A549 (cell line): ENCODE results near the gene MOB2. TPM values are rescaled to one million over a fixed set of nuclear protein-coding genes. Genes with fewer than 3 reads are reported as not detected.
"Not testable (repeated sequence)": the region's sequence is repeated elsewhere in the genome, so short reads cannot be mapped to it uniquely, and the experiment has no call there.

ENCODE experiments used
- ATAC-seq, 2 experiments: fragments of 200-7000 bp in 1 of 2; fragments of >200 bp in 1 of 2; cut with Nextera tagmentation in 1 of 2; cut with Tn5 transposase in 1 of 2; 3 replicates each; pipeline versions ENCODE4 v1.8.0 to v1.9.1; 2018 to 2020; ENCODE audit warnings: mild to moderate bottlenecking in 1 of 2, moderate library complexity in 1 of 2
- CTCF ChIA-PET: fragments of 300-600 bp; sonication (Branson Sonifier 250); formaldehyde crosslinking; extraction: SDS; loops from one replicate; lab custom pipeline; 2021; ENCODE audit warnings: antibody characterized with exemption, inconsistent platforms; lab: Yijun Ruan, JAX
- POLR2A ChIA-PET: fragments of 350-600 bp; formaldehyde crosslinking; extraction: SDS; loops from one replicate; lab custom pipeline; 2021; ENCODE audit warnings: antibody characterized with exemption, inconsistent platforms; lab: Yijun Ruan, JAX
- DNase-seq, 2 experiments: peaks; one replicate each; pipeline versions ENCODE4 v3.0.0 to v3.0.0-alpha.2; 2011 to 2016; ENCODE audit warnings: low read depth in 1 of 2, low spot score in 1 of 2
- FAIRE-seq: peaks from 2 replicates; lab custom pipeline; 2011; peaks lifted over from hg19 to GRCh38; lab: Jason Lieb, UNC
- H3K27ac ChIP-seq, 2 experiments: fragments of >200 bp; sonication (Bioruptor Twin); formaldehyde crosslinking; 3 replicates each; pipeline ENCODE4 v1.5.1; 2016 to 2017
- H3K4me1 ChIP-seq: fragments of >200 bp; sonication (Bioruptor Twin); formaldehyde crosslinking; 3 replicates; pipeline ENCODE4 v1.6.1; 2016
- H3K4me2 ChIP-seq: fragments of >200 bp; sonication (Bioruptor Twin); formaldehyde crosslinking; 3 replicates; pipeline ENCODE4 v1.6.1; 2016
- H3K4me3 ChIP-seq: fragments of >200 bp; sonication (Bioruptor Twin); formaldehyde crosslinking; 3 replicates; pipeline ENCODE4 v1.5.1; 2016
- H3K9me3 ChIP-seq: fragments of >200 bp; sonication (Bioruptor Twin); formaldehyde crosslinking; 3 replicates; pipeline ENCODE4 v1.6.1; 2016
- CBX2 ChIP-seq: fragments of 200-600 bp; sonication (generic); IDR thresholded peaks from 2 replicates; pipeline ENCODE4 v1.6.1; 2016; ENCODE audit warnings: low read depth, mild to moderate bottlenecking, borderline replicate concordance
- CEBPB ChIP-seq, 2 experiments: fragments of >200 bp in 1 of 2; sonication (Bioruptor Twin) in 1 of 2; formaldehyde crosslinking in 1 of 2; IDR thresholded peaks; 2 replicates each; pipeline ENCODE4 v1.6.1; 2012 to 2016
- CHD2 ChIP-seq: fragments of 150-350 bp; IDR thresholded peaks from 2 replicates; pipeline ENCODE4 v1.6.1; 2014; ENCODE audit warnings: low read length; ENCODE audit not compliant: partially characterized antibody
- CHD4 ChIP-seq: fragments of 200-600 bp; sonication (generic); IDR thresholded peaks from 2 replicates; pipeline ENCODE4 v1.6.1; 2016; ENCODE audit warnings: antibody characterized with exemption, mild to moderate bottlenecking, borderline replicate concordance
- EHMT2 ChIP-seq: fragments of 200-600 bp; sonication (generic); IDR thresholded peaks from 2 replicates; pipeline ENCODE4 v1.6.1; 2016; ENCODE audit warnings: antibody characterized with exemption, low read depth, mild to moderate bottlenecking, moderate library complexity
- FOXS1 ChIP-seq: fragments of 250-450 bp; sonication (Bioruptor Pico); IDR thresholded peaks from 2 replicates; pipeline ENCODE4 v1.5.0; 2020; ENCODE audit warnings: mild to moderate bottlenecking, moderate library complexity
- GATA3 ChIP-seq: IDR thresholded peaks from 2 replicates; pipeline ENCODE4 v1.6.1; 2012; ENCODE audit warnings: borderline replicate concordance
- HDAC2 ChIP-seq: fragments of 200-600 bp; sonication (generic); IDR thresholded peaks from 2 replicates; pipeline ENCODE4 v1.6.1; 2016
- HES2 ChIP-seq: fragments of >200 bp; sonication (Bioruptor Twin); formaldehyde crosslinking; IDR thresholded peaks from 2 replicates; pipeline ENCODE4 v1.6.1; 2016
- HEYL ChIP-seq: fragments of 250-450 bp; sonication (Bioruptor Pico); IDR thresholded peaks from 2 replicates; pipeline ENCODE4 v1.8.0; 2021; ENCODE audit warnings: mild to moderate bottlenecking, moderate library complexity
- HOXB5 ChIP-seq: fragments of 250-450 bp; sonication (Bioruptor Pico); IDR thresholded peaks from 2 replicates; pipeline ENCODE4 v1.5.0; 2020; ENCODE audit warnings: mild to moderate bottlenecking, moderate library complexity
- JUNB ChIP-seq: fragments of >200 bp; sonication (Bioruptor Twin); formaldehyde crosslinking; IDR thresholded peaks from 2 replicates; pipeline ENCODE4 v1.6.1; 2016
- KDM5A ChIP-seq: fragments of 200-600 bp; sonication (generic); IDR thresholded peaks from 2 replicates; pipeline ENCODE4 v1.6.1; 2016; ENCODE audit warnings: antibody characterized with exemption, mild to moderate bottlenecking
- MAFK ChIP-seq: fragments of 450-650 bp; IDR thresholded peaks from 2 replicates; pipeline ENCODE4 v1.6.1; 2014; ENCODE audit not compliant: partially characterized antibody
- MAX ChIP-seq: IDR thresholded peaks from 2 replicates; pipeline ENCODE4 v1.6.1; 2012
- NR3C1 ChIP-seq: fragments of >200 bp; sonication (Bioruptor Twin); formaldehyde crosslinking; IDR thresholded peaks from 3 replicates; pipeline ENCODE4 v1.6.1; 2017
- POLR2A ChIP-seq: IDR thresholded peaks from 2 replicates; pipeline ENCODE4 v1.6.1; 2012; ENCODE audit warnings: mild to moderate bottlenecking, low read length
- REST ChIP-seq: fragments of 200-600 bp; sonication (generic); IDR thresholded peaks from 2 replicates; pipeline ENCODE4 v1.6.1; 2016; ENCODE audit warnings: antibody characterized with exemption, mild to moderate bottlenecking, moderate library complexity
- SREBF2 ChIP-seq: fragments of 450-650 bp; IDR thresholded peaks from 2 replicates; pipeline ENCODE4 v1.6.1; 2014; ENCODE audit warnings: mild to moderate bottlenecking, moderate library complexity
- TP53 ChIP-seq: fragments of 250-450 bp; sonication (Bioruptor Pico); IDR thresholded peaks from 2 replicates; pipeline ENCODE4 v1.5.0; 2021; ENCODE audit warnings: mild to moderate bottlenecking, moderate library complexity
- USF2 ChIP-seq: fragments of 450-650 bp; IDR thresholded peaks from 2 replicates; pipeline ENCODE4 v1.6.1; 2014; ENCODE audit warnings: antibody characterized with exemption
- ZC3H11A ChIP-seq: fragments of 450-650 bp; IDR thresholded peaks from 2 replicates; pipeline ENCODE4 v1.6.1; 2014; ENCODE audit warnings: antibody characterized with exemption, mild to moderate bottlenecking
- ZSCAN20 ChIP-seq: fragments of 250-450 bp; sonication (Bioruptor Pico); IDR thresholded peaks from 2 replicates; pipeline ENCODE4 v1.8.0; 2022; ENCODE audit warnings: mild to moderate bottlenecking, moderate library complexity
- WGBS: methylation state at CpG from one replicate; pipeline ENCODE4 v1.1.6; 2017; ENCODE audit errors: missing lambda C conversion rate; 5-methylcytosine and 5-hydroxymethylcytosine counted together
- polyA plus RNA-seq, 4 experiments: library from polyadenylated mRNA; depleted of rRNA in 3 of 4; stranded (reverse); fragments of >200 nt; fragmentation: RNase III in 1 of 4; extraction: RNeasy Plus Mini Kit Qiagen cat#74134 plus additional on column Dnase treatment in 1 of 4; gene quantifications; 2 replicates in 3 of 4; 3 replicates in 1 of 4; pipeline ENCODE4 v1.2.3, GENCODE V29; 2011 to 2017
- TF ChIP-seq, protein P1 (sequence below): IDR thresholded peaks from 2 replicates; pipeline ENCODE4 v1.6.1; 2012

Gene MOB2
- polyA plus RNA-seq, 2 of the 4 experiments (the other 2 are of a cell fraction) = 25.4 to 38.2 TPM

DNA sequence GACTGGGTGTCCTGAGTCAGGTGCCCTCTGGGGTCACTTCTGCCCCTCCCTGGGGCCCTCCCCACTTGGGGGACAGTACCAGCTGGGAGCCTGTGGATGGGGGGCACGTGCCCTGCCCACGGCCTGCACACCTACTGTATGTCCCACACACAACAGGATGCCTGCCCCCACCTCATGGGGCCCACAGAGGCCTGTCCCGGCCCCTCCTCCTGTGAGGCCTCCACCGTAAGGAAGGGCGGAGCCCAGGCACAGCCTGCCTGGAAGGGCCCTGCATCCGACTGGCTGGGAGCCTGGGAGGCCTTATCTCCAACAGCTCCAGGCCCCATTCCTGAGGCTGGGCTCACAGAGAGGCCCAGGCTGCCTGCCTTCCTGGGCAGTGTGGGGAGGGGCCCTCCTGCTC lies 49.1 kb downstream of the MOB2 start:
- DNase-seq = peak in 1 of 2 experiments; percentile 38

DNA sequence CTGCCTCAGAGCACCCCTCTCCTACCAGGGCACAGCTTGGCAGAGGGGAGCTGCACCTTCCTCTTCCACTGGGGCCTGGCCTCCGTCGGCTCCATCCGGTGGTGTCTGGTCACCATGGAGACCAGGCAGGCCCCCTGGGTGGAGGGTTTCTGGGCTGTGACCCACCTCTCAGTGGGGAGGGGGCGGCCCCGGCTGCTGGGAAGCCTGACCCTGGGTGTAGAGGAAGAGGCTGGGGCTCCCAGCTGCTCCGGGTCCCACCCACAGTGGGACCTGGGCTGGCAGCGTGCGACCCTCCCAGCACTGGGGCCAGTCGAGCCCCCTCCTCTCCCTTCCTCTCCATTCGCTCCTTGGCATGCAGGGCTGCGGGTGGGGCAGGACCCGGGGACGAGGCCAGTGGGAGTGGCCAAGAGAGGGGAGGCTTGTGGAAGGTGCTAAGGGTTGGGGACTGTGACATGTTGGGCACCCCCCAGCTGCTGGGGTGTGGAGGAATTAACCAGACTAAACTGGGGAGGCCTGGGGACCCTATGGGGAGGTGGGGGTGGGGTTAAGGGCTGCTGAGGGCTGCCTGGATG lies 50.0 kb downstream of the MOB2 start:
- TF ChIP-seq CEBPB (IDR thresholded peaks at IDR 0.05) (no peak), HES2 (no peak), JUNB (no peak), USF2 (no peak)
- TF ChIP-seq, all 56 proteins: peak for 0
- DNase-seq (no peak), FAIRE-seq (no peak), ATAC-seq (peak in 1 of 2 experiments; percentile 9; a peak in 3 of 6 replicates)
- WGBS = 63% methylated on average over 8 of the region's 13 CpGs
- no peaks in the 10 kb centered on the region for H3K9me3 ChIP-seq
- CTCF ChIA-PET = interaction anchor here (0.6 to 1.2 kb wide), 3 partner anchors 14 to 101 kb away, joined by 3 to 4 read pairs (median 3); no protein-coding TSS in a partner anchor
- peaks cover 12% of the 10 kb centered on the region; the same call in 2 of the 3 replicates for H3K4me1 ChIP-seq
- no peak overlapping the region for H3K4me3 ChIP-seq
- no peak overlapping the region for H3K4me2 ChIP-seq
- no peak overlapping the region for H3K27ac ChIP-seq
- POLR2A ChIA-PET = no interaction called here

More for the DNA sequence above, 49.1 kb downstream of the MOB2 start:
- no peak overlapping the region for H3K4me2 ChIP-seq
- WGBS = 49% methylated on average over 4 of the region's 6 CpGs
- ChIA-PET POLR2A (no interaction called here), CTCF (interaction anchor here (0.6 to 1.2 kb wide), 2 partner anchors 24 to 77 kb away, joined by 3 read pairs; no protein-coding TSS in a partner anchor)
- ATAC-seq (peak; percentile 63 to 79), FAIRE-seq (no peak)
- H3K27ac ChIP-seq = no peak overlapping the region
- no peak overlapping the region for H3K4me3 ChIP-seq
- H3K4me1 ChIP-seq = peaks cover 12% of the 10 kb centered on the region; the same call in 2 of the 3 replicates
- H3K9me3 ChIP-seq = no peaks in the 10 kb centered on the region
- TF ChIP-seq MAFK (no peak), EHMT2 (no peak), NR3C1 (no peak), POLR2A (no peak), ZSCAN20 (no peak), SREBF2 (no peak), MAX (no peak), KDM5A (no peak), GATA3 (no peak), CHD4 (no peak), HEYL (CRISPR knock-in tag) (no peak), TP53 (CRISPR knock-in tag) (no peak), FOXS1 (CRISPR knock-in tag) (no peak), CBX2 (no peak), HDAC2 (no peak)
- TF ChIP-seq, protein P1, sequence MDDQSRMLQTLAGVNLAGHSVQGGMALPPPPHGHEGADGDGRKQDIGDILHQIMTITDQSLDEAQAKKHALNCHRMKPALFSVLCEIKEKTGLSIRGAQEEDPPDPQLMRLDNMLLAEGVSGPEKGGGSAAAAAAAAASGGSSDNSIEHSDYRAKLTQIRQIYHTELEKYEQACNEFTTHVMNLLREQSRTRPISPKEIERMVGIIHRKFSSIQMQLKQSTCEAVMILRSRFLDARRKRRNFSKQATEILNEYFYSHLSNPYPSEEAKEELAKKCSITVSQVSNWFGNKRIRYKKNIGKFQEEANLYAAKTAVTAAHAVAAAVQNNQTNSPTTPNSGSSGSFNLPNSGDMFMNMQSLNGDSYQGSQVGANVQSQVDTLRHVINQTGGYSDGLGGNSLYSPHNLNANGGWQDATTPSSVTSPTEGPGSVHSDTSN = no peak
- TF ChIP-seq, all 56 proteins: peak for 0

DNA sequence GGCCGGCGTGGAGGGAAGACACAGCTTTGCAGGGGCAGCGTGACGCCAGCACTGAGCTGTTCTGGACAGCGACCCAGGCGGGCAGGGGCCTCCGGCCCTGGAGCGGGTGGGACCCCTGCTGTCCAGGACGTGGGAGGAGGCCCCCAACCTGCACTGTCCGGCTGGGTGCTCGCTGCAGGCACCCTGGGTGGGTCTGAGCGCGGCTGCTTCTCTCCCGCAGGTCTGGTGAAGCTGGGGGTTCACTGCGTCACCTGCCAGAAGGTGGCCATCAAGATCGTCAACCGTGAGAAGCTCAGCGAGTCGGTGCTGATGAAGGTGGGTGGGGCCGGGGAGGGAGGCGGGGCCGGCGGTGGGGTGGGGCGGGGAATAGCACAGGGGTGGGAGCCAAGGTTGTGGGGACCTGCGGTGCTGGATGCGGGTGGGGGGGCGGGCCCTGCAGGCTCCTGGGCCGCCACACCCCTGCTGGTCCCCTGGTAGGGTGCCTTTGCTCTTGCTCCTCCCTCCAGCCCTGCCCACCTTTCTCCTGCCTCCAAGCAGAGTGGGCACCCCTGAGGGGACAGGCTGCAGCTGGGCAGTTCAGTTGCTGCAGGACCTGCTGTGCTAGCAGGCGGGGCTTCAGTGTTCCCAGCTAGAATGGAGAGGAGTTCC lies 50.6 kb downstream of the MOB2 start:
- 32% methylated on average over 6 of the region's 29 CpGs for WGBS
- Histone ChIP-seq H3K9me3 (no peaks in the 10 kb centered on the region), H3K27ac (no peak overlapping the region), H3K4me3 (no peak overlapping the region), H3K4me2 (peak overlapping the region; percentile 34; the same call in 1 of the 3 replicates), H3K4me1 (peaks cover 12% of the 10 kb centered on the region; the same call in 2 of the 3 replicates)
- ChIA-PET POLR2A (no interaction called here), CTCF (interaction anchor here (0.9 to 1.2 kb wide), 2 partner anchors 14 to 100 kb away, joined by 3 to 4 read pairs; no protein-coding TSS in a partner anchor)
- ATAC-seq (peak; percentile 56 to 76), FAIRE-seq (no peak), DNase-seq (peak; percentile 41 to 52)
- no peak for TF ChIP-seq CHD2
- TF ChIP-seq ZC3H11A = no peak
- TF ChIP-seq REST = 0 out of 2 replicates have a peak, but pooled peaks have one; percentile 34
- TF ChIP-seq HOXB5 (CRISPR knock-in tag) = no peak

DNA sequence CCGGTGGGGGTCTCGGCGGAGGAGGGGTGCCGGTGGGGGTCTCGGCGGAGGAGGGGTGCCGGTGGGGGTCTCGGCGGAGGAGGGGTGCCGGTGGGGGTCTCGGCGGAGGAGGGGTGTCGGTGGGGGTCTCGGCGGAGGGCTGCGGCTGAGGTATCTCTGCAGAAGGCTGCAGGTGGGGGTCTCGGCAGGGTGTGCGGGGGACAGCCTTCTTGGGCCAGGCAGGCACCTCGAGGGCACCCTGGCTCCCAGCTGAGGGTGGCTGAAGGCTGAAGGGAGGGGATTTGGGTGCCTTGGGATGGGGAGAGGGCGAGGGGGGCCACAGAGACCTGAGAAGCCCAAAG lies 51.1 kb downstream of the MOB2 start:
- H3K4me2 ChIP-seq, DNase-seq, POLR2A ChIA-PET, ATAC-seq, H3K4me3 ChIP-seq, H3K9me3 ChIP-seq, FAIRE-seq, H3K27ac ChIP-seq: not testable (repeated sequence)
- CTCF ChIA-PET = interaction anchor here (1.2 kb wide), 1 partner anchor 13 kb away, joined by 4 read pairs; no protein-coding TSS in a partner anchor
- peaks cover 12% of the 10 kb centered on the region; the same call in 2 of the 3 replicates for H3K4me1 ChIP-seq
- 50% methylated on average over 4 of the region's 20 CpGs for WGBS
